Posterior cingulate gyrus (tissue), 11 donors: ENCODE measurements around the gene SORL1-AS1.
"Not testable (repeated sequence)": the region's sequence is repeated elsewhere in the genome, so short reads cannot be mapped to it uniquely, and the experiment has no call there.

Experiments
- DNase-seq, 10 donors: peaks; one replicate each; pipeline versions ENCODE4 v3.0.0 to v3.0.0-alpha.2; 2020 to 2021; ENCODE audit warnings: mixed read lengths in 3 of 10
- intact Hi-C: fragments of 100-400 bp; cut with DNase I; formaldehyde crosslinking; loops from one replicate; pipeline ENCODE4 v1.15.1; 2023

The SORL1-AS1 gene

DNA sequence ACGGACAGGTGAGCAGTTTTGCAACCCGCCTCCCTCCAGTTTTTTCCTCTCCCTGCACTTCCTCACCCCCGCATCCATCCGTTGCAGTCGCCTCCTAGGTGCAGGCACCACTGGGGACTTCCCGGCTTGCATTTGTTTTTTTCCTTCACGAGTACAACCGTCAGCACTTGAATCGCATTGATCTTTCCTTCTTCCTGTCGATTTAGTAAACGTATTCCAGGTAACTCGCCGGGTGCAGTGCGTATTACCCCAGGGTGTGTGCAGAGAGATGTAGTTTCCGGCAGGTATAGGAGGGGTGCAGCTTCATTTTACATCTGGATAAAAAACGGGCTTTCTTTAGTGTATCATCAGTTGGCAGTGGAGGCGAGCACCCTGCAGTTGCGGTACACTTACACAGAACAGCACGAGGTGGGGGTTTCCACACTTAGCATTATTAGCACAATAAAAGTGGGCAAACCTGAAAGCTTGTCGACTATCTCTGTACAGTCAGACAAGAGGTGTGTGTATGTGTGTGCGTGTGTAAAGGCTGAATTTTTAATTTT lies at the start of gene SORL1-AS1:
TSS of gene SORL1-AS1 (minus strand) at position 359 of the 542 bp plus-strand sequence.
- intact Hi-C loops = loop anchor here (5.0 to 10.0 kb wide), 2 partner anchors 80 to 142 kb away; no protein-coding TSS in a partner anchor

DNA sequence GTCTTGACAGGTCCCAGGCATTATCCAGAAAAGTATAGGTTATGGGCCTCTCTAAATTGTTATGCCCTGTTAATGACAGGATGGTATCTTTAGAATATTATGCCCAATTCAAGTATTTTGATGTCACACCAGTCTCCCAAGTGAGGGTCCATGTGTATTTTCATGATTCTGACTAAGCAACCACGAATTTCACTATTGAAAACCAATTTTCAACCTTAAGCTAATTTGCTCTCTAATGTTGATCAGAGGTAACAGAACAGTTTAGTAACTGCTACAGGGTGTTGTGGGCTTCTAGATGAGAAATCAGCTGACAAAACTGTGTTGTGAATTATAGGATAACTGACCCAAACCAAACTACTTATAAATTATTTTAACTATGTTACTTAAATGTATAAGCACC lies 48.0 kb upstream of the SORL1-AS1 start:
- intact Hi-C loops = no loop called here
- DNase-seq = no peak

More for the DNA sequence above, at the start of gene SORL1-AS1:
- peak in 1 of 10 donors; percentile 28 for DNase-seq

DNA sequence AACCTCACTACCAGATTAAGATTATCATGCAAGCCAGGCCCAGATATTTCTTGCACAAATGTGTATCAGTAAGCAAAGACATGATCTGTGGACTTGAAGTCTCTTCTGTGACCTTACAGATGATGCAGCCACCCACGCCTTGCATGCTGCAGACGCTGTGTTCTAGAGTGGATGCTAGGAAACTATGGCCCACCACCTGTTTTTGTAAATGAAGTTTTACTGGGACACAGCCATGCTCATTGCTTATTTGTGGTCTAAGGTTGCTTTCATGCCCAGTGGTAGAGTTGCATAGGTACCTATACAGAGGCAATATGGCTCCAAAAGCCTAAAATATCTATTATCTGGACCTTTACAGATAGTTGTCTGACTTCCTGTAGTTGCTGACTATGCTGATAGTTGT lies 47.5 kb upstream of the SORL1-AS1 start:
- intact Hi-C loops = no loop called here
- no peak for DNase-seq

DNA sequence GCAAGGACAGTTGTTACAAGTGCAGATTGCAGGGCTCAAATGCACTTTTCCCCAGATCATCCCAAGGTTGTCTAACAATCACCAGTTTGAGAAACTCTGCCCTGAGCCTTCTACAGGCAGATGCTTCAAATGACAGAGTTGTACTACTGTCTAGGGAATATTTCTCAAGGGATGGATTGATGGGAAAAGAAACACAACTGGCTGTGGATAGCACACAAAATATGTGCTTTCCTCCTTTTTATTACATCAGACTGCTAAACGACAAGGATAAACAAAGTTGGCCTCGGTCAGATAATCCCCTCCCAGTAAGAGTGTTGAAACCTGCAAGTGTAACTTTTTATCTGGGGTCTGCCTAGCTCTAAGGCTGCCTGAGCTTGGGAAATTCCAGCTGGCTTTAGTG lies 46.6 kb upstream of the SORL1-AS1 start:
- DNase-seq = no peak
- intact Hi-C loops = no loop called here

DNA sequence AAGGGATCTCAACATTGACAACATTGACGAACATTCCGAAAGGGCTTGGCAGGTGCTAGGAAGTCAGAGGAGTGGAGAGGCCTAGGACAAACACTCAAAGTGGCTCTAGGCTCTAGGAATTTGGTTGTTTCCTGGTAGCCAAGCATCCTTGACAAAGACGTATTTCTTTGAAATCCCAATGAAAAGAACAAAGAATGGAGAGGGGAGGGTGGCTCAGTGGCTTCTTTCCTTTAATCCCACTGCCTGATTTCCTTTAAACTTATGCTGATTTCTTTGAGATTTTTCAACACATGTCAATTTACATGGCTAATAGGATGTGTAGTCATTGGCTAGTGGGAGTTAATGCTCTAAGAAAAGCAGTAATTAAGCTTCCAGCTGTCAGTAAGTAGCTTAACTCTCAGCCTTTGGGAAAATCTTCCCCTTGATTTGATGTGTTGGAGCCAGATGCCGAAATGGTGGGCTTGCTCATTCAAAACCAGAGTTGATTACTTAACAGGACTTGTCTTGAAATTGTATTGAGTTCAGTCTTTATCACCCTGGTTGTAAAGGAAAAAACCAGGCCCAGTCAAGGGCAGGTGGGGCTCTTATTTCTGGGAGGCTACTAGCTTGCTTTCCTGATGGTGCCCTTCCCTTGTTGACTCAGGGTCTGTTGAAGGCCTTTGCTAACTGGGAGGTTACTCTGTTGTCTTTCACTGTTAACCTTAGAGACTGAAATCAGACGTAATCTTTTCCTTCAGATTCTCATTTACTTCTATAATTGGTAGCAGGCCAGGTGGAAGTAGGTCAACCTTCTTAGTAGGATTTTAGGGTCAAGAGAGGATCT lies 44.6 kb upstream of the SORL1-AS1 start:
- intact Hi-C loops = no loop called here
- DNase-seq = no peak

DNA sequence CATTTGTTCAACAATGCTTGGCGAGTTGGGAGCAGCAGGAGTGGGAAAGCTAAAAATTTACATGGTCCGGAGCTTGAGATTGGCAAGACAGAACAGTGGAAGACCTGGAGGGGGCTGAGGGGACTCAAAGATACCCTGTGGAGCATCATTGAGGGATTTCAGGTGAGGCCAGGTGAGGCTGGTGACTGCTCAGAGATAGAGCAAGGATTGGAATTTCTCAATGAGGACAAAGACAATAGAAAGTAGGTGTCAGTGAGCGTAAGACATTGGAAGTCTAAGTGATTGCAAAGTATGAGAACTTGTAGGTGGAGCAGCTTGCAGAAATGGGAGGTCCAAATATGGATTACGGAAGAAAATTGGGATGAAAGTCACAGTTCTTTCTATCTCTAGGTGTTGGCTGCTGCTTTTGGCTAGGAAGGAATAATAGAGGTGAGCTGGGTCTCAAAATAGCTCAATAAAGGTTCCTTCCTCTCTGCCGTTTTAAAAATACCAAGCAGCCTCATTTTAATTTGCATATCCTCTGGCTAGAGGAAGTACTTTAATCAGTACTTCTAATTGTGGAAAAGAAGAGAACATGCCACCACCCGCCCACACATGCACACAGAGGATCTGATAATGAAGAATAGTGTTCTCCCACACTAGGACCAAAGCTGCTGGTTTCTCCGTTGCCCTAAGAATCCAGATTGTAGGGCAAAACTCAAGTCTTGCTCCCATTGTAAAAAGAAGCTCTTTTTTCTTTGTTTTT lies 41.8 kb upstream of the SORL1-AS1 start:
- intact Hi-C loops = no loop called here
- peak in 3 of 10 donors; percentile 39 to 67 (median 41) for DNase-seq

DNA sequence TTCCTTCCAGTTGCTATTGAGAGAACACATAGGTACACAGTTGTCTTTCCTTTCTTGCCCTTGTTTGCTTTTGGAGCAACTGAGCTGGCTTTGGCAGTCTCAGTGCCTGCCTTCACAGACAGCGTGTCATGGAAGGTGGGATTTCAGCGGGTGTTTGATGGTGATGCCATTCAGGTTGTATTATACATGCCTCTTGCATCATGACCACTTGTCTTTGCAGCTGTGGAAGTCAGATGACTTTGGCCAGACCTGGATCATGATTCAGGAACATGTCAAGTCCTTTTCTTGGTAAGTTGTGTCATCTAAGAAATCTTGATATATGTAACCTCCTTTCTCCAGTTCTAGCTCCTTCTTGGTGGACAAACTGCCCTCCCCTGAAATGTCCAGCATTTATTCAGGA lies 37.1 kb upstream of the SORL1-AS1 start:
- intact Hi-C loops = no loop called here

DNA sequence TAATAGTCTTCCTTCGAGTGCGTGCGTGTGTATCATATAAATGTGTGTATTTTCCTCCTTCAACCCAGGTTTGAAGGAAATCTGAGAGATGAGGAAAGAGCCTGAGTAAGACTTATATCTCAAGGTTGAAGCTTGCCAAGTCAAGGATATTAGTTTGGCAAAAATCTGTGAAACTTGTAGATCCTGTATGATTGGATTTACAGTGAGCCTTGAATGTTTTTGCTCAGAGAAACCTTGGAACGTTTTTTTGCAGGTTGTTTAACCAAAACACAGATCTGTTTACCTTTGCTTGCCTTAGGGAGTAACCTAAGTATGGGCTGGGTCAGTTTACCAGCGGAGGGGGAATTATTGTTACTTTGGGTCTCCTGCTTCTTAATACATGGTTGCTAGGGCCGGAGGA lies 35.9 kb upstream of the SORL1-AS1 start:
- intact Hi-C loops = no loop called here
- DNase-seq = no peak

More for the DNA sequence above, 37.1 kb upstream of the SORL1-AS1 start:
- no peak for DNase-seq

DNA sequence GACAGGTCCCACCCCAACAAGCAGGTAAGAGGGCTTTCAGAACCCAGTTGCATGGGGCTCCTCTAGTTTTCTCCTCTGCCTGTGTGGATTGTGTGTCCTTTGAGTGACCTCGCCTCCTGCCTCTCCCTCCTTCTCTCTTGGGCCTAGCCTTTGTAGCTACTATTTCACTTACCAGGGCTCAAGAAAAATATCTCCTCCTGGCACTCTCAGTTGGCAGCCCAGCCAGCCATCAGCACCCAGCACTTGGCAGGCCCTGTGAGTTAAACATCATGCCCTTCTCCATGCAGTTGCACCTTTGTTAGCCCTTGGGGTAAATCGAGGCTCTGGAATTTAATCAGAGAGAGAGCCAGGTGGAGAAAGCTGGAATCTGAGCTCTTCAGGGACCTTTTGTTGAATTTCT lies 35.4 kb upstream of the SORL1-AS1 start:
- intact Hi-C loops = no loop called here

DNA sequence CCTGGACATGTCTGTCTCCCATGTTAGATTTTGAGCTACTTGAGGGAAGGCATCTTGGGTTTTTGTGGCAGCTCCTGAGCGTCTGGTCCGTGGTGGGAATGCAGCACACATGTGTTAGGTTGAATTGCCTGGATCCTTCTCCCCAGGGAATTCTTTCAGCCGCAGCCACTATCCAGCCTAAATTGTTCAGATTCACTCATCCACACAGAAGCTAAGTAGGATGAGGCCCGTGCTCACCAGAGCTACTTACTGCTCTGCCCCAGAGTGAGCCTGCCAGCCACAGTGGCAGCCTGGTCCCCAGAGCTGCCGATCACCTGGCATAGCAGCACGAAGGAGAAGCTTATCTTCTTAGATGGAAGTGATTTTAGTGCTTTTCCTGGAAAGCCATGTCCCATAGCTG lies 34.4 kb upstream of the SORL1-AS1 start:
- intact Hi-C loops = no loop called here
- no peak for DNase-seq

More for the DNA sequence above, 35.4 kb upstream of the SORL1-AS1 start:
- DNase-seq = no peak

DNA sequence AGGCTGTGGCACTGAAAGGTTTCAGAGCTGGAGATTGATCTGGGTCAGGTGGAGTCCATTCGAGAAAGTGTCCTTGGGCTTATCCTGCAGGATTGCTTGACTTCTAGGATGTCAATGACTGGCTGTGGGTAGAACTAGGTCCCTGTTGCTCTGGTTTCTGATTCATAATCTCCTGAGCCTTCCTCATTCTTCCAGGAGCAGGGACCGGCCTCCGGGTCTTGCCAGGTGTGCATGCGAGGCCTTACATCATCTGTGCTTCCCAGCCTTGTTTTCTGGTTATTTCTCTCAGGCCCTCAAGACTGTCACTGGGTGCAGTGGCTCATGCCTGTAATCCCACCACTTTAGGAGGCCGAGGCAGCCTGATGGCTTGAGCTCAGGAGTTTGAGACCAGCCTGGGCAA lies 33.3 kb upstream of the SORL1-AS1 start:
- intact Hi-C loops = no loop called here
- no peak for DNase-seq

DNA sequence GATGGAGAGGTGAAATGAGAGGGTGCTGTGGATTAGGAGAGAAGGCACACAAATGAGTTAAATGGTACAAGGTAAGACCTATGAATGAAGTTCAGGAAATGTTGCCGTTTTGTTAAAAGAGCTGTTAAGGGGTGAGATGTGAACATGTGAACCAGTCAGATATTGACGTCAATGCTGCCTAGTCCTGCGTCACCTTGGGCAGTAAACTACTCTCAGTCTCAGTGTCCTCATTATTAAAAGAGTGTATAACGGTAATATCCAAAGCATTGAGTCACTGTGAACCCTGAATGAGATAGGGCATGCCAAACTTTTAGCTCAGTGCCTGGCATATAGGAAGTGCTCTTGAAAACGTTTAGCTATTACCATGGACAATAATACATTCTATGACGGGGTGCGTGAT lies 32.4 kb upstream of the SORL1-AS1 start:
- intact Hi-C loops = no loop called here
- DNase-seq = no peak

DNA sequence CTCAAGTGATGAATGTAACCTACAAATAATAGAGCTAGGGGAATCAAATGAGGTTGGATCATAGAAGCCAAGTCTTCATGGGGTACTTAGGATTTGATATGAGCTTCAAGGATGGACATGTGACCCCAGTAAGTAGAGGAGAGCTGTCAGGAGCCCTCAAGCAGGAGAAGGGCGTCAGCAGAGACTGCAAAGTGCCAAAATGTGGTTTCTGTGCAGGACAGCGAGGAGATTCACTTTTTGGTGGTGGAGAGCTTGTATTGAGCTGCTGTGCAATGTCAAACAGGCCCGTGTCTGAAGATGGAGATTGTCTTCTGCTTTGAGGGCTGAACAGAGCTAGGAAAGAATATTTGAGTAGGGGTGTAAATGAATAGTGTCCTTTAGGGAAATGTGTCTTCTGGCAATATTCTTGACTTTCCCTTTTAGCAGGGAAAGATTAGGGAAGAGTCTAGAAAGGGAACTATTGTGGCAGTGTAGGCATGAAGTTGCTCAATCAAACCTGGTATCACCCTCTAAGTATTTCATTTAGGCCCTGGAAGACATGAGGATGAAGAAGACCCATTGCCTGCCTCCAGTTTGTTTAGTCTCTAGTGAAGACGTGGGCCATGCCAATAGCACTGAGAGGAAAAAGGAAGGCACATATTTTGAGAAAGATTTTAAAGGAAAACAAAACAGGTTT lies 31.2 kb upstream of the SORL1-AS1 start:
- intact Hi-C loops = no loop called here

DNA sequence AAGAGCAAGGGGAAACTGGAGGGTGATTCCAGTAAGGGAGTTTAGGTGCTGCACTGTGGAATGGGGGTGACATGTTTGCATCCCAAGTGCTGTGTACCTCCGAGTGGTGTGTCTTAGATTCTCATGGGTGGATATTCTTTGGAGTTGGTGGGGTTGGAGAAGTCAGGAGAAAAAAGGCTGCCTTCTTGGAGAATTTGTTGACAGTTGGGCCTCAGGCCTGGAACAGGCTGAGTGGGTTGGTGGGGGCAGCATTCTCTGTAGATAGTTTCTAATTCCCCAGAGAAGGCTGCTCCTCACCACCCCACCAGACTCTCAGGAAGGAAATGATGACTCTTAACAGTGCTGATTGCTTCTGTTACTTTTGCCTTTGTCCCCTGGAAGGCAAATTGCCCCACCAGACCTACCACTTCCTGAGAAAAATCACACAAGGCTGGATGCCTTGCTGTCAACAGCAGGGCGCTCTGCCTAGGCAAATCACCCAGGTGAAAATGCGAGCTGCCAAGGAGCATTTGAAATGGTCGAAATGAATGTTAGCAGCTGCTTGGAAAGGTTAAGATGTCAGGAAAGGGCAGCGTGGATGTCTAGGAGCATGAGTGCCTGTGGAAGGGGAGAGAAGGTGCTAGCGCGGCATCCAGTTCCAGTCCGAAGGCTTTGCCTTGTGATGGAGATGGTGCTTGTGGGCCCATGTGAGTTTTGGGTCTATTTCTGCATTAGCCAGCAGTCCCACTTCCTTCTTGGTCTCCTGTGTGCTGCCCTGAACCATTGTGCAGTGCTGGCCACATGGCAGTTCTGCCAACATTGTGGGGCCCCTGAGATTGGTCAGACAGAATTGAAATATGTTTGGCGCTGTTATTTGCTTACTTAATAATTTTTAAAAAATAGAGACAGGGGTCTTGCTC lies 29.7 kb upstream of the SORL1-AS1 start:
- DNase-seq = no peak
- intact Hi-C loops = no loop called here

More for the DNA sequence above, 31.2 kb upstream of the SORL1-AS1 start:
- no peak for DNase-seq

DNA sequence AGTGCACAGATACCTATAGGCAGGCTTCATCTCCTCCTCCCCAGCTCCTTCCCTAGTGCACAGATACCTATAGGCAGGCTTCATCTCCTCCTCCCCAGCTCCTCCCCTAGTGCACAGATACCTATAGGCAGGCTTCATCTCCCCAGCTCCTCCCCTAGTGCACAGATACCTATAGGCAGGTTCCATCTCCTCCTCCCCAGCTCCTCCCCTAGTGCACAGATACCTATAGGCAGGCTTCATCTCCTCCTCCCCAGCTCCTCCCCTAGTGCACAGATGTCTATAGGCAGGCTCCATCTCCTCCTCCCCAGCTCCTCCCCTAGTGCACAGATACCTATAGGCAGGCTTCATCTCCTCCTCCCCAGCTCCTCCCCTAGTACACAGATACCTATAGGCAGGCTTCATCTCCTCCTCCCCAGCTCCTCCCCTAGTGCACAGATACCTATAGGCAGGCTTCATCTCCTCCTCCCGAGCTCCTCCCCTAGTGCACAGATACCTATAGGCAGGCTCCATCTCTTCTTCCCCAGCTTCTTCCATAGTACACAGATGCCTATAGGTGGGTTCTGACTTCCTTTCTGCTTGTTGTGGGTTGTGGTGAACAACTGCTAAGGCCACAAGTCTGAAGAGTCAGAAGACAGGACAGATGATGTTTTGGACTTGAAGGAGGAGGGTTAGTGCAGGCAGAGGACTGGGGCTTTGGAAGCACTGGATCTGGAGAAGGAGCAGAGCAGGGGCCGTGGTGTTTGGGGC lies 28.9 kb upstream of the SORL1-AS1 start:
- intact Hi-C loops, DNase-seq: not testable (repeated sequence)

DNA sequence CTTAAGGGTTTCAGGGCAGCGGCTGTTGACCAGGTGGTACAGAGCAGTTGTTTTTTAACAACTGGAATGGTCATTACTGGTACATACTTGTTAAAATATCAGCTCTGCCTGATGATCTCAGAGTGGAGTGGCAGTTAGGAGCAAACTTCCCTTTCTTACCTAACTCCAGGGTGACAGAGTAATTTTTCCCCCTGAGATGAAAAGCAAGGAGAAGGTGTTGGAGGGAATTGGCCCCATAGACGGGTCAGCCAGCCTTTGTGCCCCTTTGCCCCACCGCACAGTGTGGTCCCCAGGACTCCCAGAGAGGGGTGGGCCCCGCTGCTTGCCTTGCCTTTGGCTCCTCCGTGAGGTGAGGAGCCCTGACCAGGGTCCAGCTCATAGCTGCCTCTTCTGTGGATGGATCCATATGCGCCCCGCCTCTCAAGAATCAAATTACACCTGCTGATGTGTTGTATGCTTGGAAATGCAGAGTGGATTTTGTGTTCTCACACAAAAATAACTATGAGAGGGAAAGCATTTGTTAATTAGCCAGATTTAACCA lies 27.0 kb upstream of the SORL1-AS1 start:
- DNase-seq = no peak
- intact Hi-C loops = no loop called here

DNA sequence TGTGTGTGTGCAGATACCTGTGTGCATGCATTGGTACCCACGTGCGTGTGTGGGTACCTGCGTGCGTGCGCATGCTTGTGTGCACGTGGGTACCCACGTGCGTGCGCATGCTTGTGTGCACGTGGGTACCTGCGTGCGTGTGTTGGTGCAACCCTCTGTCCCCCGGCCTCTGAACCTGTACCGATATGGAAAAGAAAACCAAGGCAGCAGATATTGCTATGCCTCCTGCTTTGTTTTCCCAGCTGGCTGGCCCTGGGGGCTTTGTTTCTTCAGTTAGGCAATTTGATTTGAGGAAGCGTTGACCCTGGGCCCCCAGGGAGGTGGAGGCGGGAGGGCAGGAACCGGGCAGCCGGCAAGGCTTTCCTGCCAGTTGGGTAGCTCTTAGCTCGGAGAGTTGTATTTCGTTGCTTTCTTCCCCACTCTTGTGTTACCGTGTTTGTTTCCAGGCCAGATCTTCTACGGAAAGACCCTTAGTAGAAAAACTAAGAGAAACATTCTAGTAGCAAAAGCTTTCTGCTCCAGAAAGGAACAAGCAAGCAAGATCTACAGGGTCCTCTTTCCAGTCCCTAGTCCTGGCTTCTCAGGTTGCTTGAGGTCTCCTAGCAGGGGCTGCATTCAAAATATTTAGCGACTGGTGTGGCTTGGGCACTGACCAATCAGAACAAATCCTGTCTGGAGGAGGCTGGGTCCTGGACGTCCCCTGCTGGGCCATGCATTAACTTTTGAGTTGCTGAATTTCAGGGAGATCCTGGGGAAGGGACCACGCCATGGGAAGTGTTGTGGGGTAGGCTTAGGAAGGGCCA lies 26.3 kb upstream of the SORL1-AS1 start:
- no peak for DNase-seq
- intact Hi-C loops = no loop called here
